Transverse colon (tissue), 4 donors: ENCODE measurements around the gene CDKN1A. TPM values are rescaled to one million over a fixed set of nuclear protein-coding genes. Genes with fewer than 3 reads are reported as not detected.

Experiments
- DNase-seq: peaks from one replicate; pipeline ENCODE4 v3.0.0-alpha.2; 2019
- H3K27ac ChIP-seq, 4 donors: fragments of 200-600 bp; sonication (generic); 2 replicates each; pipeline ENCODE4 v1.5.1; 2016 to 2018; ENCODE audit warnings: inconsistent platforms in 4 of 4
- H3K27me3 ChIP-seq: fragments of 200-600 bp; sonication (generic); 2 replicates; pipeline ENCODE4 v1.5.1; 2017; ENCODE audit warnings: inconsistent platforms
- H3K36me3 ChIP-seq, 4 donors: fragments of 200-600 bp; sonication (generic); 2 replicates each; pipeline ENCODE4 v1.5.1; 2017 to 2019; ENCODE audit warnings: inconsistent platforms in 4 of 4
- H3K4me1 ChIP-seq, 4 donors: fragments of 200-600 bp; sonication (generic); 2 replicates each; pipeline ENCODE4 v1.5.1; 2017 to 2020; ENCODE audit warnings: inconsistent platforms in 4 of 4
- H3K4me3 ChIP-seq, 4 donors: fragments of 200-600 bp; sonication (generic); 1 replicate in 1 of 4; 2 replicates in 3 of 4; pipeline versions ENCODE4 v1.5.1 to v1.6.1; 2017 to 2019; ENCODE audit warnings: inconsistent platforms in 4 of 4
- H3K9me3 ChIP-seq, 2 donors: fragments of 200-600 bp; sonication (generic); 2 replicates each; pipeline ENCODE4 v1.5.1; 2017 to 2019; ENCODE audit warnings: inconsistent platforms in 2 of 2
- EP300 ChIP-seq: sonication (generic); formaldehyde crosslinking; IDR thresholded peaks from one replicate; pipeline ENCODE4 v1.6.1; 2017; ENCODE audit warnings: antibody characterized with exemption, low read depth
- POLR2A ChIP-seq: fragments of 450-650 bp; IDR thresholded peaks from one replicate; pipeline ENCODE4 v1.6.1; 2016; ENCODE audit warnings: antibody characterized with exemption, mild to moderate bottlenecking, moderate library complexity
- POLR2AphosphoS5 ChIP-seq, 3 donors: sonication (generic); formaldehyde crosslinking; IDR thresholded peaks; one replicate each; pipeline ENCODE4 v1.6.1; 2016; ENCODE audit warnings: antibody characterized with exemption in 3 of 3
- WGBS, 2 donors: methylation state at CpG; one replicate each; pipeline ENCODE4 v1.1.5; 2018; ENCODE audit warnings: low coverage in 1 of 2; 5-methylcytosine and 5-hydroxymethylcytosine counted together
- in situ Hi-C, 4 donors: fragments of 200-750 bp; cut with MboI; loops; one replicate each; pipeline versions ENCODE4 v1.15.0 to v1.15.1; 2017; ENCODE audit warnings: low sequenced_read_pairs in 3 of 4, low pct_ligation_motif_present in 1 of 4, low pct_unique_long_range_greater_than_20kb in 1 of 4
- intact Hi-C: fragments of 100-400 bp; cut with DNase I; formaldehyde crosslinking; loops from one replicate; pipeline ENCODE4 v1.15.1; 2023; ENCODE audit warnings: low total_unique reads
- total RNA-seq, 4 donors: library from RNA; depleted of rRNA; stranded (reverse); fragments of >200 nt; gene quantifications; one replicate each; pipeline ENCODE4 v1.1.0, GENCODE V29; 2016
- TF ChIP-seq, protein P1 (sequence below), 5 experiments: fragments of 200-600 bp in 3 of 5; fragments of 450-650 bp in 2 of 5; sonication (generic) in 3 of 5; IDR thresholded peaks; 1 replicate in 2 of 5; 2 replicates in 3 of 5; pipeline ENCODE4 v1.5.1; 2016 to 2017; ENCODE audit warnings: antibody characterized with exemption in 5 of 5, inconsistent platforms in 3 of 5, mild to moderate bottlenecking in 2 of 5, moderate library complexity in 1 of 5

CDKN1A gene
- total RNA-seq = 100 to 1,000 TPM in 3 of 4 donors, 10 to 100 TPM in 1; 34.6 to 613 (median 264) TPM

- peaks cover 22 to 52% (median 46%) of the 10 kb centered on the region in 4 donors for H3K4me1 ChIP-seq
- in situ Hi-C loops (no loop called here), intact Hi-C loops (loop anchor here (10.0 kb wide), 1 partner anchor 254 kb away; no protein-coding TSS in a partner anchor)
These were observed at the start of gene CDKN1A for GRCh38 chr6:36678488-36679042. TSS of gene CDKN1A (plus strand) at chr6:36678714. CDS start at chr6:36684102, 5,388 bp downstream.

DNA sequence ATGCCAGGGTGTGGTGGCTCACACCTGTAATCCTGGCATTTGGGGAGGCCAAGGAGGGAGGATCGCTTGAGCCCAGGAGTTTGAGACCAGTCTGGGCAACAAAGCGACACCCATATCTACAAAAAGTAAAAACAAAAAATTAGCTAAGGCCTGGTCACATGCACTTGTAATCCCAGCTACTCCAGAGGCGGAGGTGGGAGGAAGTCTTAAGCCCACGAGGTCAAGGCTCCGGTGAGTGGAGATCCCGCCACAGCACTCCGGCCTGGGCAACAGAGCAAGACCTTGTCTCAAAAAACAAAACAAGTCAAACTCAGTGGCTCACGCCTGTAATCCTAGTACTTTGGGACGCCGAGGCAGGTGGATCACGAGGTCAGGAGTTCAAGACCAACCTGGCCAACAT, 48.7 kb upstream of the CDKN1A start:
- Histone ChIP-seq H3K4me3 (no peak overlapping the region), H3K9me3 (no peaks in the 10 kb centered on the region), H3K36me3 (no peaks in the 10 kb centered on the region), H3K27me3 (no peaks in the 10 kb centered on the region), H3K4me1 (peaks cover 12 to 48% (median 37%) of the 10 kb centered on the region in 4 donors), H3K27ac (peak overlapping the region in 1 of 4 donors; percentile 49)
- no peak for DNase-seq
- in situ Hi-C loops = loop anchor here in 1 of 4 donors (10.0 kb wide), 1 partner anchor 125 kb away; no protein-coding TSS in a partner anchor
- 88 to 100% methylated on average over 2 to 11 of the region's 11 CpGs for WGBS, 2 donors
- intact Hi-C loops = no loop called here
- TF ChIP-seq EP300 (no peak), POLR2A (no peak), POLR2AphosphoS5 (IDR thresholded peaks at IDR 0.05) (no peak)
- TF ChIP-seq, protein P1, sequence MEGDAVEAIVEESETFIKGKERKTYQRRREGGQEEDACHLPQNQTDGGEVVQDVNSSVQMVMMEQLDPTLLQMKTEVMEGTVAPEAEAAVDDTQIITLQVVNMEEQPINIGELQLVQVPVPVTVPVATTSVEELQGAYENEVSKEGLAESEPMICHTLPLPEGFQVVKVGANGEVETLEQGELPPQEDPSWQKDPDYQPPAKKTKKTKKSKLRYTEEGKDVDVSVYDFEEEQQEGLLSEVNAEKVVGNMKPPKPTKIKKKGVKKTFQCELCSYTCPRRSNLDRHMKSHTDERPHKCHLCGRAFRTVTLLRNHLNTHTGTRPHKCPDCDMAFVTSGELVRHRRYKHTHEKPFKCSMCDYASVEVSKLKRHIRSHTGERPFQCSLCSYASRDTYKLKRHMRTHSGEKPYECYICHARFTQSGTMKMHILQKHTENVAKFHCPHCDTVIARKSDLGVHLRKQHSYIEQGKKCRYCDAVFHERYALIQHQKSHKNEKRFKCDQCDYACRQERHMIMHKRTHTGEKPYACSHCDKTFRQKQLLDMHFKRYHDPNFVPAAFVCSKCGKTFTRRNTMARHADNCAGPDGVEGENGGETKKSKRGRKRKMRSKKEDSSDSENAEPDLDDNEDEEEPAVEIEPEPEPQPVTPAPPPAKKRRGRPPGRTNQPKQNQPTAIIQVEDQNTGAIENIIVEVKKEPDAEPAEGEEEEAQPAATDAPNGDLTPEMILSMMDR (IDR thresholded peaks at IDR 0.05) = no peak

More at GRCh38 chr6:36678488-36679042, at the start of gene CDKN1A:
- Histone ChIP-seq H3K27ac (peak within 1 kb of the TSS; percentile 96 to 98 (median 97)), H3K27me3 (no peaks in the 10 kb centered on the region), H3K4me3 (peak within 1 kb of the TSS; percentile 66 to 84 (median 78)), H3K9me3 (no peaks in the 10 kb centered on the region), H3K36me3 (no peaks in the 10 kb centered on the region)
- TF ChIP-seq POLR2AphosphoS5 (IDR thresholded peaks at IDR 0.05) = peak; percentile 98 to 99 (median 99)
- TF ChIP-seq, protein P1 (IDR thresholded peaks at IDR 0.05) = peak in 1 of 5 experiments; percentile 31
- TF ChIP-seq POLR2A = peak; percentile 99
- peak; percentile 61 for TF ChIP-seq EP300
- WGBS, 2 donors = 1% methylated on average over 38 of the region's 63 CpGs; no CpG with 5 or more reads in 1 of the 2 donors
- peak; percentile 96 for DNase-seq

- TF ChIP-seq POLR2A = no peak
- no peak for TF ChIP-seq POLR2AphosphoS5 (IDR thresholded peaks at IDR 0.05)
- H3K9me3 ChIP-seq = no peaks in the 10 kb centered on the region
- WGBS, 2 donors = 86 to 93% methylated on average over 3 to 14 of the region's 14 CpGs
- no peak overlapping the region for H3K4me3 ChIP-seq
- no peaks in the 10 kb centered on the region for H3K27me3 ChIP-seq
- DNase-seq = no peak
- in situ Hi-C loops (no loop called here), intact Hi-C loops (no loop called here)
- no peak overlapping the region for H3K27ac ChIP-seq
- no peaks in the 10 kb centered on the region for H3K36me3 ChIP-seq
- H3K4me1 ChIP-seq = peaks cover 12 to 44% (median 33%) of the 10 kb centered on the region in 4 donors
These were observed 47.0 kb upstream of the CDKN1A start for GRCh38 chr6:36631326-36632011.

DNA sequence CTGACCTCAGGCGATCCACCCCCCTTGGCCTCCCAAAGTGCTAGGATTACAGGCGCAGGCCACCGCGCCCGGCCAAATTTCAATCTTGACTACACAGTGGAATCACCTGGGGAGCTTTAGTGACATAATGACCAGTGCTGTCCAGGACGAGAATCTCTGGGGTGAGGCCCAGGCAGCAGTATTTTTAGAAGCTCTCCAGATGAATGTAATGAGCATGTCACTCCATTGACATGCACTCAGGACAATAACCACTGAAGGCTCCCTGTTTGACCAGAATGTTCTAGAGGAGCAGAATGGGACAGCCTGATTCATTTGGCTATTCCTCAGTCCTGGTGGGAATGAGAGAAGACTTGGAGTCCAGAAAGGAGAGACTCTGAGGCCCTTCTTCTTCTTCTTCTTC, 45.1 kb upstream of the CDKN1A start:
- Histone ChIP-seq H3K9me3 (no peaks in the 10 kb centered on the region), H3K4me1 (peaks cover 7 to 33% (median 19%) of the 10 kb centered on the region in 4 donors), H3K27me3 (no peaks in the 10 kb centered on the region), H3K4me3 (no peak overlapping the region), H3K27ac (peak overlapping the region in 3 of 4 donors; percentile 40 to 74 (median 49)), H3K36me3 (no peaks in the 10 kb centered on the region)
- 81 to 89% methylated on average over 6 of the region's 6 CpGs for WGBS, 2 donors
- intact Hi-C loops (no loop called here), in situ Hi-C loops (no loop called here)
- TF ChIP-seq, protein P1 (IDR thresholded peaks at IDR 0.05) = no peak
- TF ChIP-seq POLR2A (no peak), POLR2AphosphoS5 (IDR thresholded peaks at IDR 0.05) (no peak), EP300 (no peak)
- no peak for DNase-seq
